Spleen (tissue), 7 donors: ENCODE measurements around the gene ANKRD42.

Experiments
- CTCF ChIP-seq, 11 experiments: fragments of 200-600 bp in 7 of 11; fragments of 450-650 bp in 4 of 11; sonication (generic) in 4 of 11; IDR thresholded peaks in 8 of 11; conservative IDR thresholded peaks in 3 of 11; 1 replicate in 7 of 11; 2 replicates in 4 of 11; pipeline versions ENCODE4 v1.4.0 to v1.8.0; 2016 to 2021; ENCODE audit warnings: antibody characterized with exemption in 11 of 11, inconsistent platforms in 4 of 11, mild to moderate bottlenecking in 1 of 11
- POLR2A ChIP-seq, 3 donors: fragments of 450-650 bp; IDR thresholded peaks; one replicate each; pipeline ENCODE4 v1.5.1; 2017; ENCODE audit warnings: antibody characterized with exemption in 3 of 3, mild to moderate bottlenecking in 1 of 3
- POLR2AphosphoS5 ChIP-seq, 3 donors: sonication (generic); formaldehyde crosslinking; IDR thresholded peaks; one replicate each; pipeline ENCODE4 v1.5.1; 2017; ENCODE audit warnings: antibody characterized with exemption in 3 of 3
- donor health status: DM: no; HTN: no; CAD: no; lungs with moderate emphysema.
- donor health status: DM: no; HTN: no; CAD: no.
- donor health status: DM: no; HTN: no; CAD: no.

GRCh38 chr11:83192606-83193245 lies 786 bp upstream of the ANKRD42 start:
- TF ChIP-seq CTCF (IDR thresholded peaks at IDR 0.05 in 8 of 11, conservative IDR thresholded peaks at IDR 0.05 in 3 of 11) = no peak
- TF ChIP-seq POLR2AphosphoS5 (IDR thresholded peaks at IDR 0.05) = no peak
- TF ChIP-seq POLR2A (IDR thresholded peaks at IDR 0.05) = no peak
